GM23338 (cell line): ENCODE measurements around the gene PDE4B.

Experiments
- CREB1 ChIP-seq: fragments of 250-450 bp; sonication (Bioruptor Pico); IDR thresholded peaks from 2 replicates; pipeline ENCODE4 v1.5.0; 2020; ENCODE audit warnings: low read depth, mild to moderate bottlenecking, moderate library complexity
- EZH2 ChIP-seq: fragments of 200-600 bp; sonication (generic); IDR thresholded peaks from one replicate; pipeline ENCODE4 v1.8.0; 2017; ENCODE audit warnings: antibody characterized with exemption, mild to moderate bottlenecking, low read depth; ENCODE audit not compliant: unreplicated experiment
- EZH2phosphoT487 ChIP-seq: fragments of 200-600 bp; sonication (generic); IDR thresholded peaks from one replicate; pipeline ENCODE4 v1.8.1; 2018; ENCODE audit warnings: antibody characterized with exemption; ENCODE audit not compliant: unreplicated experiment
- JUNB ChIP-seq: IDR thresholded peaks from one replicate; pipeline ENCODE4 v1.6.1; 2016; ENCODE audit warnings: antibody characterized with exemption; ENCODE audit not compliant: unreplicated experiment
- POLR2AphosphoS5 ChIP-seq: IDR thresholded peaks from 2 replicates; pipeline ENCODE4 v1.6.1; 2016; ENCODE audit warnings: antibody characterized with exemption, low read depth
- STAT1 ChIP-seq: IDR thresholded peaks from one replicate; pipeline ENCODE4 v1.6.1; 2016; ENCODE audit warnings: antibody characterized with exemption; ENCODE audit not compliant: unreplicated experiment
- ZNF114 ChIP-seq: fragments of 250-450 bp; sonication (Bioruptor Pico); IDR thresholded peaks from 2 replicates; pipeline ENCODE4 v1.5.0; 2020; ENCODE audit warnings: mild to moderate bottlenecking, moderate library complexity
- ZNF331 ChIP-seq: fragments of 250-450 bp; sonication (Bioruptor Pico); IDR thresholded peaks from 2 replicates; pipeline ENCODE4 v1.5.0; 2020; ENCODE audit warnings: low read depth, mild to moderate bottlenecking, moderate library complexity
- TF ChIP-seq, protein P1 (sequence below), 2 experiments: fragments of 200-600 bp in 1 of 2; sonication (generic) in 1 of 2; conservative IDR thresholded peaks; 2 replicates each; pipeline versions ENCODE4 v1.5.1 to v1.6.1; 2016 to 2017; ENCODE audit warnings: antibody characterized with exemption in 2 of 2, low read depth in 2 of 2, mild to moderate bottlenecking in 2 of 2, moderate library complexity in 1 of 2
- TF ChIP-seq, protein P2 (sequence below): IDR thresholded peaks from one replicate; pipeline ENCODE4 v1.6.1; 2018; ENCODE audit warnings: antibody characterized with exemption; ENCODE audit not compliant: unreplicated experiment
- TF ChIP-seq, protein P3 (sequence below): IDR thresholded peaks from 2 replicates; pipeline ENCODE4 v1.6.1; 2016; ENCODE audit warnings: antibody characterized with exemption

- TF ChIP-seq, protein P1, sequence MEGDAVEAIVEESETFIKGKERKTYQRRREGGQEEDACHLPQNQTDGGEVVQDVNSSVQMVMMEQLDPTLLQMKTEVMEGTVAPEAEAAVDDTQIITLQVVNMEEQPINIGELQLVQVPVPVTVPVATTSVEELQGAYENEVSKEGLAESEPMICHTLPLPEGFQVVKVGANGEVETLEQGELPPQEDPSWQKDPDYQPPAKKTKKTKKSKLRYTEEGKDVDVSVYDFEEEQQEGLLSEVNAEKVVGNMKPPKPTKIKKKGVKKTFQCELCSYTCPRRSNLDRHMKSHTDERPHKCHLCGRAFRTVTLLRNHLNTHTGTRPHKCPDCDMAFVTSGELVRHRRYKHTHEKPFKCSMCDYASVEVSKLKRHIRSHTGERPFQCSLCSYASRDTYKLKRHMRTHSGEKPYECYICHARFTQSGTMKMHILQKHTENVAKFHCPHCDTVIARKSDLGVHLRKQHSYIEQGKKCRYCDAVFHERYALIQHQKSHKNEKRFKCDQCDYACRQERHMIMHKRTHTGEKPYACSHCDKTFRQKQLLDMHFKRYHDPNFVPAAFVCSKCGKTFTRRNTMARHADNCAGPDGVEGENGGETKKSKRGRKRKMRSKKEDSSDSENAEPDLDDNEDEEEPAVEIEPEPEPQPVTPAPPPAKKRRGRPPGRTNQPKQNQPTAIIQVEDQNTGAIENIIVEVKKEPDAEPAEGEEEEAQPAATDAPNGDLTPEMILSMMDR (conservative IDR thresholded peaks at IDR 0.05; ENCODE audit: low read depth in 2 of 2): no peak
- TF ChIP-seq EZH2 (no peak), EZH2phosphoT487 (no peak), POLR2AphosphoS5 (no peak), CREB1 (CRISPR knock-in tag) (no peak), JUNB (no peak), STAT1 (no peak), ZNF331 (no peak), ZNF114 (CRISPR knock-in tag) (no peak)
- TF ChIP-seq, protein P2, sequence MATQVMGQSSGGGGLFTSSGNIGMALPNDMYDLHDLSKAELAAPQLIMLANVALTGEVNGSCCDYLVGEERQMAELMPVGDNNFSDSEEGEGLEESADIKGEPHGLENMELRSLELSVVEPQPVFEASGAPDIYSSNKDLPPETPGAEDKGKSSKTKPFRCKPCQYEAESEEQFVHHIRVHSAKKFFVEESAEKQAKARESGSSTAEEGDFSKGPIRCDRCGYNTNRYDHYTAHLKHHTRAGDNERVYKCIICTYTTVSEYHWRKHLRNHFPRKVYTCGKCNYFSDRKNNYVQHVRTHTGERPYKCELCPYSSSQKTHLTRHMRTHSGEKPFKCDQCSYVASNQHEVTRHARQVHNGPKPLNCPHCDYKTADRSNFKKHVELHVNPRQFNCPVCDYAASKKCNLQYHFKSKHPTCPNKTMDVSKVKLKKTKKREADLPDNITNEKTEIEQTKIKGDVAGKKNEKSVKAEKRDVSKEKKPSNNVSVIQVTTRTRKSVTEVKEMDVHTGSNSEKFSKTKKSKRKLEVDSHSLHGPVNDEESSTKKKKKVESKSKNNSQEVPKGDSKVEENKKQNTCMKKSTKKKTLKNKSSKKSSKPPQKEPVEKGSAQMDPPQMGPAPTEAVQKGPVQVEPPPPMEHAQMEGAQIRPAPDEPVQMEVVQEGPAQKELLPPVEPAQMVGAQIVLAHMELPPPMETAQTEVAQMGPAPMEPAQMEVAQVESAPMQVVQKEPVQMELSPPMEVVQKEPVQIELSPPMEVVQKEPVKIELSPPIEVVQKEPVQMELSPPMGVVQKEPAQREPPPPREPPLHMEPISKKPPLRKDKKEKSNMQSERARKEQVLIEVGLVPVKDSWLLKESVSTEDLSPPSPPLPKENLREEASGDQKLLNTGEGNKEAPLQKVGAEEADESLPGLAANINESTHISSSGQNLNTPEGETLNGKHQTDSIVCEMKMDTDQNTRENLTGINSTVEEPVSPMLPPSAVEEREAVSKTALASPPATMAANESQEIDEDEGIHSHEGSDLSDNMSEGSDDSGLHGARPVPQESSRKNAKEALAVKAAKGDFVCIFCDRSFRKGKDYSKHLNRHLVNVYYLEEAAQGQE: no peak
- TF ChIP-seq, protein P3, sequence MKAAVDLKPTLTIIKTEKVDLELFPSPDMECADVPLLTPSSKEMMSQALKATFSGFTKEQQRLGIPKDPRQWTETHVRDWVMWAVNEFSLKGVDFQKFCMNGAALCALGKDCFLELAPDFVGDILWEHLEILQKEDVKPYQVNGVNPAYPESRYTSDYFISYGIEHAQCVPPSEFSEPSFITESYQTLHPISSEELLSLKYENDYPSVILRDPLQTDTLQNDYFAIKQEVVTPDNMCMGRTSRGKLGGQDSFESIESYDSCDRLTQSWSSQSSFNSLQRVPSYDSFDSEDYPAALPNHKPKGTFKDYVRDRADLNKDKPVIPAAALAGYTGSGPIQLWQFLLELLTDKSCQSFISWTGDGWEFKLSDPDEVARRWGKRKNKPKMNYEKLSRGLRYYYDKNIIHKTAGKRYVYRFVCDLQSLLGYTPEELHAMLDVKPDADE: no peak
Measured at GRCh38 chr1:65757531-65757930, 35.2 kb upstream of the PDE4B start.
